Measurements from ENCODE around the gene VARS2.

Gene VARS2

GRCh38 chr6:30937265-30937664 is 23.2 kb downstream of the VARS2 start:
- no peak overlapping the region for H3K4me3 ChIP-seq (ENCODE audit: low read length)
- peaks cover 29% of the 10 kb centered on the region for H3K27me3 ChIP-seq (replicated peaks; ENCODE audit: insufficient read depth, low read length)
- no peaks in the 10 kb centered on the region for H3K9me2 ChIP-seq (replicated peaks; ENCODE audit: insufficient read depth, low read length)
- H2AFZ ChIP-seq (ENCODE audit: low read length): no peak overlapping the region
- no peak overlapping the region for H3K9ac ChIP-seq (ENCODE audit: low read length)
- no peaks in the 10 kb centered on the region for H3F3A ChIP-seq (ENCODE audit: insufficient read depth, low read length)
- no peak overlapping the region for H3K27ac ChIP-seq (ENCODE audit: low read length)
- no peaks in the 10 kb centered on the region for H3K9me3 ChIP-seq (replicated peaks; ENCODE audit: insufficient read depth, low read length)
- TF ChIP-seq CTCF (IDR thresholded peaks at IDR 0.05; ENCODE audit: low read length): no peak
- no peak for TF ChIP-seq EZH2phosphoT487 (IDR thresholded peaks at IDR 0.05; ENCODE audit: low read length)
- TF ChIP-seq EZH2 (optimal IDR thresholded peaks at IDR 0.05; ENCODE audit: low read depth, low read length): no peak
- no peak overlapping the region for H3K4me2 ChIP-seq (ENCODE audit: low read depth, low read length)
- H4K20me1 ChIP-seq (ENCODE audit: insufficient read depth, low read length): no peaks in the 10 kb centered on the region
- H3K4me1 ChIP-seq (ENCODE audit: low read length): no peaks in the 10 kb centered on the region
- no peaks in the 10 kb centered on the region for H3K36me3 ChIP-seq (replicated peaks; ENCODE audit: insufficient read depth, low read length)
- H3K79me2 ChIP-seq (ENCODE audit: low read length): no peaks in the 10 kb centered on the region
- no peak for DNase-seq

- Histone ChIP-seq H3K4me1 (ENCODE audit: low read length) (no peaks in the 10 kb centered on the region), H3K27me3 (replicated peaks; ENCODE audit: insufficient read depth, low read length) (peaks cover 41% of the 10 kb centered on the region), H3F3A (ENCODE audit: insufficient read depth, low read length) (no peaks in the 10 kb centered on the region), H3K9ac (ENCODE audit: low read length) (no peak overlapping the region), H3K4me2 (ENCODE audit: low read depth, low read length) (no peak overlapping the region), H3K27ac (ENCODE audit: low read length) (no peak overlapping the region), H3K4me3 (ENCODE audit: low read length) (no peak overlapping the region), H3K9me2 (replicated peaks; ENCODE audit: insufficient read depth, low read length) (no peaks in the 10 kb centered on the region), H3K9me3 (replicated peaks; ENCODE audit: insufficient read depth, low read length) (no peaks in the 10 kb centered on the region), H3K79me2 (ENCODE audit: low read length) (no peaks in the 10 kb centered on the region), H2AFZ (ENCODE audit: low read length) (no peak overlapping the region), H3K36me3 (replicated peaks; ENCODE audit: insufficient read depth, low read length) (no peaks in the 10 kb centered on the region), H4K20me1 (ENCODE audit: insufficient read depth, low read length) (no peaks in the 10 kb centered on the region)
- DNase-seq: no peak
- no peak for TF ChIP-seq EZH2phosphoT487 (IDR thresholded peaks at IDR 0.05; ENCODE audit: low read length)
- no peak for TF ChIP-seq EZH2 (optimal IDR thresholded peaks at IDR 0.05; ENCODE audit: low read depth, low read length)
- TF ChIP-seq CTCF (IDR thresholded peaks at IDR 0.05; ENCODE audit: low read length): no peak
Measured at GRCh38 chr6:30938730-30939129, 24.7 kb downstream of the VARS2 start.

GRCh38 chr6:30939473-30939872 is 25.4 kb downstream of the VARS2 start:
- Histone ChIP-seq H2AFZ (ENCODE audit: low read length) (no peak overlapping the region), H3K27ac (ENCODE audit: low read length) (no peak overlapping the region), H3K4me2 (ENCODE audit: low read depth, low read length) (no peak overlapping the region), H3K9me2 (replicated peaks; ENCODE audit: insufficient read depth, low read length) (no peaks in the 10 kb centered on the region), H3K36me3 (replicated peaks; ENCODE audit: insufficient read depth, low read length) (no peaks in the 10 kb centered on the region), H3K79me2 (ENCODE audit: low read length) (no peaks in the 10 kb centered on the region), H3K4me3 (ENCODE audit: low read length) (no peak overlapping the region), H3K9me3 (replicated peaks; ENCODE audit: insufficient read depth, low read length) (no peaks in the 10 kb centered on the region), H3K4me1 (ENCODE audit: low read length) (no peaks in the 10 kb centered on the region), H4K20me1 (ENCODE audit: insufficient read depth, low read length) (no peaks in the 10 kb centered on the region), H3K9ac (ENCODE audit: low read length) (no peak overlapping the region), H3K27me3 (replicated peaks; ENCODE audit: insufficient read depth, low read length) (peaks cover 41% of the 10 kb centered on the region), H3F3A (ENCODE audit: insufficient read depth, low read length) (no peaks in the 10 kb centered on the region)
- no peak for DNase-seq
- TF ChIP-seq EZH2phosphoT487 (IDR thresholded peaks at IDR 0.05; ENCODE audit: low read length) (no peak), EZH2 (optimal IDR thresholded peaks at IDR 0.05; ENCODE audit: low read depth, low read length) (no peak), CTCF (IDR thresholded peaks at IDR 0.05; ENCODE audit: low read length) (no peak)

All from MM.1S (cell line).